ENCODE results near the gene ING3. TPM values are rescaled to one million over a fixed set of nuclear protein-coding genes. Genes with fewer than 3 reads are reported as not detected.
A peak's percentile ranks its signal among the peaks of the same experiment; 100 is the strongest.
"Not testable (repeated sequence)": the region's sequence is repeated elsewhere in the genome, so short reads cannot be mapped to it uniquely, and the experiment has no call there.

ING3 gene
- total RNA-seq, 1 experiment from 2014 or later = 19.7 TPM

- DNase-seq (ENCODE audit: low spot score) = no peak
Observed at GRCh38 chr7:121002757-121003200, 52.2 kb downstream of the ING3 start.

DNA sequence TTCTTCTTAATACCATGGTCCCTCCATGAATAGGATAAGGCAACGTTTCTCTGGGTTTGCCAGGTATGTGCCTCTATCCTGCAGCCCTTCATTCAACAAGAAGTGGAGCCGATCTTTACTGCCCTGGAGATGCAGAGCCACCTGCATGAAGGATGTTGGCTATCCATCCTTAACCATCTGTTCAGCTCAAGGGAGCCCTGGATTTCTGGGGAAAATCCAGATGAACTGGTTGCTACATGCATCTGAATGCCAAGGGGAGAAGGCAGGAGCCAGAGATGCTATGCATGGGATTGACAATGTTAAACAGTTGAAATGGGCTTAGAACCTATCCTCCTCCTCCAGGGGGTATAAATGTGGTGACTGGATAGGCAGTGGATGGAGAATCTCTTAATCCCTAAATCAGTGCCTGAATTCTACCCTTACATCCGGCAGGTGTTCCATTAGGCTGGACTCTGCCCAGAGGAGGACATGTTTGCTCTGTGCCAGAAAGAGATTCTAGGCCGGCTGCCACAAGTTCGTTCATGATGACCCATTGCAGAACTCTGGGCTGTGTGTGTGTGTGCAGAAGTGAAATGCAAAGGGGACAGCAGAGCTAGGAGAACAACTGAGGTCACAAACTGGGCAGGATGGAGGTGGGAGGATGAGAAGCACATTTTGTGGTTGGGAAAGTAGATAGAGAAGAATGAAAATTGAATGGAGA lies 53.6 kb downstream of the ING3 start:
- no peak for DNase-seq (ENCODE audit: low spot score)

DNA sequence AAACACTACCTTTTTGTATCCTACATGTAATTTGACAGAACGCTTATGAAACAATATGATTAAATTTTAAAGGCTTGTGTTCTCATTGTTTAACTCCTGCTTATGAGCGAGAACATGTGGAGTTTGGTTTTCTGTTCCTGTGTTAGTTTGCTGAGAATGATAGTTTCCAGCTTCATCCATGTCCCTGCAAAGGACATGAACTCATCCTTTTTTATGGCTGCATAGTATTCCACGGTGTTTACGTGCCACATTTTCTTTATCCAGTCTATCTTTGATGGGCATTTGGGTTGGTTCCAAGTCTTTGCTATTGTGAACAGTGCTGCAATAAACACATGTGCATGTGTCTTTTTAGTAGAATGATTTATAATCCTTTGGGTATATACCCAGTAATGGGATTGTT lies 54.5 kb downstream of the ING3 start:
- DNase-seq (ENCODE audit: low spot score) = not testable (repeated sequence)

DNA sequence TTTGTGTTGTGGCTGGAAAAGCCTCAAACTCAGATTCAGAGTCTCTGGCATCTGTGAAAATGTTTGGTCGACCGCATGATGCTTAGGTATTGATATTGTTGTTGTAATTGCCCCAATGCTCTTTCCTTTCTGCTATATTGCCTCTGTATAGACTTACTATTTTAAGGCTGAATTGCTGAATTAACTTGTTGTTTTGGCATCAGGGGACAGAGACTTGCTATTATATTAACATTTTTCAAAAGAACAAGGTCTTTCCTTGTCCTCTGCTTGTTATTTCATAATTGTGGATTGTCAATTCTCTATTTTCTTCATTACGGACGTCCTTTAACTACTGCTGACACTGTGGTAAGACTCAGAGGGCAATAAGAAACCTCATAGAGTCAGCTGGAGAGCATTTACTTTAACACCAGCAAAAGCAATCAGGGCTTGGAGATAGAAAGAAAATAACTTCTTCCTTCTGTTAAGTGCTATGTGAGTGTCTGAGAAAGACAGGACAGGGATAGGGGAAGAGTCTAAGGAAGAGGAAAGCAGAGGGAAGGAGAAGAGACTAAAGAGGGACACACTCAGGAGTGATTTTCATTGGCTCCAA lies 55.5 kb downstream of the ING3 start:
- no peak for DNase-seq (ENCODE audit: low spot score)

DNA sequence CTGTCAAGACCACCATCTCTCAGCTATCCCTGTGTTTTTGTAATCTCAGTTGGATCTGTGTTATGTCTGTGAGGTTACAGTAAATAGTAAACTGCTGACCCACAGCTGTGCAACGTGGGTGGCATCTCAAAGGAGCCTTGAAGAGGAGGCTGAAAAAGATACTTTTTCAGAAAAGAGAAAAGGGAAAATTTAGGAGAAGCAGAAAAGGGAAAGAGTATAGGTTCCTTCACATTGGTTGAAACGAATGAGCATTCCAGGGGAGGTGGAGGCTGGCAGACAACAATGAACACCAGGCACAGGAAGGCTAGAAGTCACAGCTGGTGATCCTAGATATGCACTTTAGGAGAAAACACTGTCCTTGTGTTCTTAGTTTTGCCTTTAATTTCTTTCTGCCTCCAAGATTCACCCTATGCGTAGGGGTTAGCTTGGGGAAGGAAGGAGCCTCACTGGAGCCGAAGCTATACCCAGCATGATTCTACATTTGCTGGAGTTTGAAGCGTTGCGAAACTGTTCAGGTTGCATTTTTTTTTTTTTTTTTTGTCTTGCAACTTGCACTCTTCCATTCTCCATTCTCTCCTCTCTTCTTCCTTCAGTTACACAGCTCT lies 56.2 kb downstream of the ING3 start:
- DNase-seq (ENCODE audit: low spot score) = no peak

- no peak for DNase-seq (ENCODE audit: low spot score)
Observed at GRCh38 chr7:121008816-121009215, 58.2 kb downstream of the ING3 start.

DNA sequence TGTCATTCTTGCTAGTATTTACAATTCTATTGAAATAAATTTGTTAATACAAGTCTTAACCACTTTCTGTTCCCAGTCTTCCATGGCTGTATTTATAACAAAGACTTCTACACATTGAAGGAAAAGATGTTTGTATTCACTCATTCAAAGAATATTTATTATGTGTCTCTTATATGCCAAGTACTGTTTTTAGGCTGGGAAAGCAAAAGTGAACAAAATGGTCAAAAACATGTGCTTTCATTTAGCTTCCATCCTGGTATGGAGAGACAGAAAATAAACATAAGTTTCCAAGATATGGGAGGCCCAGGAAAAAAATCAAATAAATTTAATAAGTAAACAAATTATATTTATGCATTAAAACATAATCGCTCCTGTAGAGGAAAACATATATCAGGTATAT lies 60.8 kb downstream of the ING3 start:
- no peak for DNase-seq (ENCODE audit: low spot score)

GRCh38 chr7:121012170-121012874 lies 61.7 kb downstream of the ING3 start:
- DNase-seq (ENCODE audit: low spot score) = no peak

DNA sequence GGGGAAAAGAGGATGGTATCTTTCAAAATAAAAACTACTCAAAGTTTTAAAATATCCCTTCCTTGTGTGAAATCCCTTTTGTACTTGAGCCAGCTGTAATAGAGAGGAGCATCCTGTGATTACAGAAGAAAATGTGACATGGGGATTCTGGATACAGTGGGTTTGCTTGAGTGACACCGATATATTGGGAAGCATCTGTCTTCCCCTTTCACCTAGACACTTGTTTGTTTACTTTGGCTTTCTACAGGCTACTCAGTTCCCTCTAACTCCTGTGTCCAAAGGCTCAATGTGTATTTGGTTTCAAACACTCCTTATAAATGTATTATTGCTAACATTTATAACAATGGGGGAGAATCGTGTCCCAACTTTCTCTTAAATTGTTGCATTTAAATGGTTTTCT lies 62.3 kb downstream of the ING3 start:
- DNase-seq (ENCODE audit: low spot score) = no peak

DNA sequence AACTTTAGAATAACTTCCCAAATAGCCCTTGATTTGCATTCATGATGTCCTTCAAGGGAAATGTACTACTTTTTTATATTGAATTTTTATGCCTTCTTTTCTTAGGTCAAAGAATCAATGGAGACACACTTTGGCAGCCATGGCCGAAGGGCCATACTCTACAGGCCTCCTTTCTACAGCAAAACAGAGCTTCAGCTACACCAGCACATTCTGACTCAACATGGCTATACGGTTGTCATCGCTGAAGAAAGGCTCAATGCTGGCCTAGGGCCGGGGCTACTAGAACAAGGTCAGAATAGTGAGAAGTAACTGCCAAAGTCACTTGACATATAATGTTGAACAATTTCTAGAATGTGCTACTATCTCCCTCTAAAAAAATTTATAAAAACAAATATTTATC lies 65.0 kb downstream of the ING3 start:
- DNase-seq (ENCODE audit: low spot score) = no peak

DNA sequence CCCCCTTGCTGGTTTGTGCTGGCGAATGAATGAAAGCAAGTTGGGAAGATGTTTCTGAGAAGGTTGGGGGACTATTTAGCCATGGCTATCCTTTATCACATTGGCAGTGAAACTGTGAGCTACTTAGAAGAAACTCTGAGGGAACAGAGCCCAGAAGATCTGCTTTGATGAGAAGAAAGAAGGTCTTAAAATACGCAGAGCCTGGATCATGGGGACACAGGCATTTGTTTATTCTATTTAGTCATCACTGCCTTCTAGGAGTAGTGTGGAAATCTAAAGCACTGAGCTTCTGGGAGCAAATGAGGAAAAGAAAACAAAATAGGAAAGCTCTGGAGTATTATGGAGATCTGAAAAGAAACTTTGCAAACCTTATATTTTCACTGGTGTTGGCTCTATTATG lies 66.4 kb downstream of the ING3 start:
- DNase-seq (ENCODE audit: low spot score) = no peak

DNA sequence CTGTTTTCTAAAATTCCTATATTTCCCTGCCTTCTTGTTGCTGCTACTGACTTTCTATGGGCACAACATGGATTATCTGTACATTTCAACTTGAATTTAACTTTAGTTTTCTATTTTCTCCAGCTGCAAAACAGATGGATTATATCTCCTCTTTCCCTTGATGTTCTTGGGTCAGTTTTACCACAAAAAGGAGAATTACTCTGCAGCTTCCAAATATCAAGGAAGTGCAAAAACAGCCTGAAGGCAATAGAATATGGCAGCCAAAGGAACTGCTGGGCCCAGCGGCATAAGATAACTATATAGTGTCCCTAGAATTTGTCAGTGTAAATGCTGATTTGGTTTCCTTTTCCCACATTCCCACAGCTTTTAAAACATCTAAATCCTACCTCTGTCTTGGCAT lies 67.0 kb downstream of the ING3 start:
- DNase-seq (ENCODE audit: low spot score) = no peak

DNA sequence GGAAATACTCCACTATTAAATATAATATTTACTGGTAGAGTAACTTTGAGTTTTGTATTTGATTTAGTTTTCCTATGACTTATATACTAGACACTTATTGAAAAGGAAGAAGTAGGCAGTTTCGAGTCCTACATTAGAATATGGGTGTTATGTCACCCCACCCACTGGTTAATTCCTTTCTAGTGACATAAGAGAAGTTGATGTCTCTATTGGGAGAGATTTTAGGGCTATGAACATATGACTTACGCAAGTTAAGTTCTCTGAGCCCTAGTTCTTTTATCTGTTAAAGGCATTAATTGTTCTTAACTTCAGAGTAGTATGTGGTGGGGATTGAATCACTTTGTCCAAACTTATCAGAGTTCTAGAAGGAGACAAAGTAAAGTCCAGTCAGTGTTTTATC lies 68.4 kb downstream of the ING3 start:
- peak; percentile 38 for DNase-seq (ENCODE audit: low spot score)

DNA sequence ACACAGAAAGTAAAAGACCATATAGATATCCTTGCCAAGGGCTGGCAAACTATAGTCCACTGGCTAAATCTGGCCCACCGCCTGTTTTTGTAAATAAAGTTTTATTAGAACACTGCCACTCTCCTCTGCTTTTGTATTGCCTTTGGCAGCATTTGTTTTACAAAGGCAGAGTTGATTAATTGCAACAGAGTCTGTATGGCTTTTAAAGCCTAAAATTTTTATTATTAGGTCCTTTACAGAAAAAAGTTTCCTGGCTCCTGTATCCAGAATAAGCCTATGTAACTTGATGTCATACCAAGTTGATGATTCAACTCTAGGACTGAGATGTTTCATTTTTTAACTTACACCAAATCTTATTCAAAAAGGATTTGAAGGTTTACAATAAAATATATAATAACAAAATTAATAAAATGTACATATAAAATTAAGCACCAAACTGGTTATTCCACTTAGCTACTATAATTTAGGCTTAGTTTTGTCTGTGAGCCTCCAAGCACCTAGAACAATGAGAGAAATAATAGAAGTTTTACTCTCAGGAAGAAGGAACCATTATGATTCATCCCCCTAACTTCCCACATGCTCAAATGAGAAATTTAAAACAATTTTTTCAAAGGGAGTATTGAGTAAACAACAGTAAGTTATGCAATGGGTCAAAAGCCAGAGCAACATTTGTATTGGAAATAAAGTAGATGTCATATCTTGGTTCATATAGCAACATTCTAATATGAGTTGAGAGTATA lies 69.8 kb downstream of the ING3 start:
- DNase-seq (ENCODE audit: low spot score) = peak; percentile 21

DNA sequence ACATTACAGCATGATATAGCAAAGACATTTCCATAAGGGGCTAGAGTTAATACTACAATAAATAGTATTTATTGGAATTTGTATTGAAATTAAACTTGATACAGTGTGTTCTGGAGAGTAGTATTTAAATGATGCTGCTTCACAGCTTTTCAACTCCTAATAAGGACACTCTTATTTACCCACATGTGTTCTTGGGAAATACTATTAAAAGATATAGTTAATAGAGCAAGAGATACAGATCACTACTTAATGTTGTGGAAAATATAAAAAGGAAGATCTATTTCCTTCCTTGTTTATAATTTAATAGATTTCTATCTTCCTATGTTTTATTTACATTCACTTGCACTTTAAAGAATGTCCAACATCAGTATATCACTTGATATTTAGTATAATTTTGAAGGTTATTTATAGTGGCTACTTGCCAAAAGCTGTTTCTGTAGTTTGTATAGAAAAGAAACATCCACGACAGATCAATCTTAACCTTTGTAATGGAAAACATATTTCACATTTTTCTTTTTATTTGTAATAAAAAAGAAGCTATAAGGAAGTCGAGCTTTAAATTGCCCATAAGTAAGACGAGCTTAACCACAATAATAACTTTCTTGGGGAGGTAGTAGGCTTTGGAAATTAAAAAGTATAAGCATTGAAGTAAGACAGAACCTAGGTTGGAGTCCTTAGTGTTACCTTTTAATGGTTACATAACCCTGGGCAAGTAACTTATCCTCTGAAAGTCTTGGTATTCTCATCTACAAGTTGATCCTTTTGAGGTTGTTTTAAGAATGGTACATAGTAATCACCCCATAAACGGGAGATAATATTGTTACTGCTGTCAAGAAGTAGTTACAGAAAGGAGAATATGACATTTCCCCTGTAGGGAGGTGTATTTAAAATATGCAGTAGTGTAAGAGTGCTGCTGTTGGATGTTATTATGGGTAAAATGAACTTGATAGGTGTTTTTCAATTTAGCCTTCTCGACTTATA lies 70.7 kb downstream of the ING3 start:
- no peak for DNase-seq (ENCODE audit: low spot score)

DNA sequence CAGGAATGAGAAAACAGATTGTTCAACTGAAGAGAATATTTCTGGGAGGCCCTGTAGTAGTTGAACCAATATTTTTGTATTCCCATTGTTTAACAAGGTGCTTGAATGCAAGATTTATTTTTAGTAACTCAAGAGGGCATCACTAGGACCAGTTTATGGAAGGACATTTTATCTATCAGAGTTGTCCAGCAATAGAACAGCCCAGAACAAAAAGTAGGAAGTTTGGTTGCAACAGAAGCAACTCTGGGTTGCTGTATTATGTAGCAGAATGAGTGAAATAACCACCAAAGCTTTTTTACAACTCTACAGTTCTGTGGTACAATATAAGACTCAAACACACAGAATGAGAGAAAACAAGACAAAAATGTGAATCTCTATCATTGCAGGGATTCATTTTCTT lies 72.6 kb downstream of the ING3 start:
- DNase-seq (ENCODE audit: low spot score) = no peak

DNA sequence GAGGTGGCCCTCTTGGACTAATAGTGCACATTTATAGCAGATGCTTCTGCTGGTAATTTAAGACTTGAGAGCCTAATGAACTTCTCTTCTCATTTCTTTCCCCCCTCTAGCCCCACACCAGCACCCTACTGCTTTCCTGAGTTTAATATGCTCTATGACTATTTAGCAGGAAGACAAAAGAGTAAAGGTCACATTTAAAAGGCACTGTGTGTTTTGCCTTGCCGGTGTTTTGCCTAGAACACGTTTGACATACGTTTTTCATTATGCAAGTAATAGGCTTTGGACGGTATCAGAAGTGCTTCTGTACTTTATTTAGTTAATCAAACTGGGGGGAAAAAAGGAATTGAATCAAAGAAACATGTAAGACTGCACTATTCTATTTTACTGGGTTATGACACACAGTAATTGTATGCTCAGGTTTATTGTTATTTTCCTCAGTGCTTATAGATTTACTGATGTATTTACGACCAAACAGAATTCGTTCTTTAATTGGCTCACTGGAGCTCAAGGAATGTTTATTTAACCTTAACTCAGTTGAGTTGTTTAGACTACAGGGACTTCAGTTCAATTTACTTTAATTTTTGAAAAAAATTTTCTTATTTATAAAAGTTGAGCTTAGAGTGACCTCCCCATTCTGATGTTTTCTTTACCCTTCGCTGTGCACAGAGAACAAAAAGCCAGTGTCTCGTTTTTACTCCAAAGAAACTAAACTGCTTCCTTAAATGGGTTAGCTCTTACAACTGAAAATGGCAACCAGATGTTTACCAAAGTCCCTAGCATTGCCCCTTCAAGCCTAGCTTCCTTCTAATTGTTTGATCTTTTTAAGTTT lies 73.3 kb downstream of the ING3 start:
- no peak for DNase-seq (ENCODE audit: low spot score)

- no peak for DNase-seq (ENCODE audit: low spot score)
Observed at GRCh38 chr7:121024611-121025010, 74.0 kb downstream of the ING3 start.

DNA sequence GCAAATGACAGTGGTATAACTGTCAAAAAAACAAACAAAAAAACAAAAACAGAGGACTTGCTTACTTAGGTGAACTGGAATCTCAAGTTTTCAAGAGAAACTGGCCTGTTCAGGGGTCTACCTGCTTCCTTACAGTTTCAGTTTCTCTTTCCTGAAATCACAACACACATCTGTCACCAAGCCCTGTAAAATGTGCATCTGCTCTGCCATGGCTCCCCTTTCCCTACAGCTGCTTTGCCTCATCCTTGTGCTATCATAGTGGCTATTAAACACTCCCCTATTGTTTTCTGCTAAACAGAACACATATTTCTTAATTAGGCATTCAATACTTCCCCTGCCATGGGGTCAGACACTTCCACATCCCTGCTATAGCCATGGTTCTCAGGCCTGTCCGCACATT lies 75.6 kb downstream of the ING3 start:
- DNase-seq (ENCODE audit: low spot score) = no peak

- DNase-seq (ENCODE audit: low spot score) = no peak
Observed at GRCh38 chr7:121026577-121027111, 76.1 kb downstream of the ING3 start.
